Common myeloid progenitor, CD34-positive (primary cell): ENCODE measurements around the gene EFNA5.
"Not testable (repeated sequence)": the region's sequence is repeated elsewhere in the genome, so short reads cannot be mapped to it uniquely, and the experiment has no call there.

Experiments
- CTCF ChIA-PET: fragments of 350-600 bp; sonication (Branson Sonifier 250); formaldehyde crosslinking; loops from one replicate; lab custom pipeline; 2021; ENCODE audit warnings: antibody characterized with exemption; lab: Charles Lee
- POLR2A ChIA-PET: fragments of 350-600 bp; sonication (Branson Sonifier 250); formaldehyde crosslinking; loops from one replicate; lab custom pipeline; 2021; ENCODE audit warnings: antibody characterized with exemption; lab: Charles Lee
- DNase-seq, 3 donors: peaks; one replicate each; pipeline versions ENCODE4 v3.0.0 to v3.0.0-alpha.2; 2013
- H3K27ac ChIP-seq, 2 experiments: 1 replicate in 1 of 2; 2 replicates in 1 of 2; pipeline ENCODE4 v1.7.0; 2013; ENCODE audit warnings: inconsistent platforms in 2 of 2, low read length in 2 of 2, mild to moderate bottlenecking in 2 of 2, low read depth in 1 of 2, moderate library complexity in 1 of 2; ENCODE audit not compliant: severe bottlenecking in 2 of 2, insufficient read depth in 1 of 2, poor library complexity in 1 of 2
- H3K27me3 ChIP-seq, 5 experiments: replicated peaks in 2 of 5; 1 replicate in 3 of 5; 2 replicates in 2 of 5; pipeline versions ENCODE4 v1.6.1 to v1.7.0; 2013; ENCODE audit warnings: low read length in 4 of 5, mild to moderate bottlenecking in 2 of 5, moderate library complexity in 2 of 5, inconsistent platforms in 1 of 5; ENCODE audit not compliant: insufficient read depth in 5 of 5, control insufficient read depth in 4 of 5
- H3K36me3 ChIP-seq, 4 experiments: 1 replicate in 2 of 4; 2 replicates in 2 of 4; pipeline versions ENCODE4 v1.6.1 to v1.7.0; 2013; ENCODE audit warnings: low read length in 3 of 4, control low read depth in 1 of 4, mild to moderate bottlenecking in 1 of 4; ENCODE audit not compliant: control insufficient read depth in 4 of 4, insufficient read depth in 4 of 4
- H3K4me1 ChIP-seq, 4 experiments: 1 replicate in 3 of 4; 2 replicates in 1 of 4; pipeline versions ENCODE4 v1.6.1 to v1.7.1; 2013; ENCODE audit warnings: low read length in 3 of 4, mild to moderate bottlenecking in 3 of 4, control low read depth in 1 of 4, inconsistent platforms in 1 of 4, moderate library complexity in 1 of 4; ENCODE audit not compliant: control insufficient read depth in 4 of 4, insufficient read depth in 4 of 4; ENCODE audit errors: control extremely low read depth in 1 of 4
- H3K4me3 ChIP-seq, 7 experiments: 1 replicate in 4 of 7; 2 replicates in 3 of 7; pipeline versions ENCODE4 v1.5.1 to v1.7.0; 2013; ENCODE audit warnings: mild to moderate bottlenecking in 7 of 7, low read length in 6 of 7, moderate library complexity in 6 of 7, inconsistent platforms in 2 of 7, low read depth in 2 of 7, control low read depth in 1 of 7; ENCODE audit not compliant: insufficient read depth in 4 of 7, control insufficient read depth in 1 of 7; ENCODE audit errors: extremely low read depth in 1 of 7
- H3K9me3 ChIP-seq, 5 experiments: 1 replicate in 4 of 5; 2 replicates in 1 of 5; pipeline versions ENCODE4 v1.6.1 to v1.7.1; 2013; ENCODE audit warnings: low read length in 4 of 5, mild to moderate bottlenecking in 2 of 5, inconsistent platforms in 1 of 5, low read depth in 1 of 5, moderate library complexity in 1 of 5; ENCODE audit not compliant: control insufficient read depth in 4 of 5, insufficient read depth in 2 of 5; ENCODE audit errors: control extremely low read depth in 1 of 5
- WGBS: methylation state at CpG from one replicate; pipeline ENCODE4 v1.1.5; 2013; ENCODE audit not compliant: insufficient coverage; 5-methylcytosine and 5-hydroxymethylcytosine counted together

The EFNA5 gene

GRCh38 chr5:107499237-107499636 is 171.5 kb downstream of the EFNA5 start:
- ChIA-PET POLR2A (no interaction called here), CTCF (no interaction called here)
- no CpG with 5 or more reads among the region's 1 CpG for WGBS

DNA sequence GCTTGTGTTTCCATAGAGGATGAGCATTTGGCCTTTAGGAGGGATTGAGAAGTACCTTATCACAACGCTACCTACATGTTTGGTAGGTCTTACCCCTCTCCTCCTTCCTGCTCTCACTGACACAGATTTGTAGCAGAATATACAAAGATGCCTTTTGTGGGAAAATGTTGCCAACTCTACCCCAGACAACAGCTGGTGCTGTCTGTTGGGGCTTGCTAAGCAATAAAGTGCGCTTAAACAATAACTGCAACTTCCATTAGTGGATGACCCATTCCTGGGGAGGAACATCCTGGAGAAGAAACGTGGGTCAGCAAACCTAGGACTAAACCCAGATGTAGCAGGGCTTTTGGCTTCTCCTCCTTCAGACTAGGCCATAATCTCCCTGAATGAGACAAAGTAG is 174.3 kb downstream of the EFNA5 start:
- H3K9me3 ChIP-seq, result no peaks in the 10 kb centered on the region
- H3K27me3 ChIP-seq, result no peaks in the 10 kb centered on the region
- DNase-seq, result no peak
- H3K27ac ChIP-seq, result no peak overlapping the region
- ChIA-PET CTCF (no interaction called here), POLR2A (no interaction called here)
- no peak overlapping the region for H3K4me3 ChIP-seq
- H3K4me1 ChIP-seq, result no peaks in the 10 kb centered on the region
- H3K36me3 ChIP-seq, result no peaks in the 10 kb centered on the region
- 100% methylated on average over 2 of the region's 3 CpGs for WGBS

More at GRCh38 chr5:107499237-107499636, 171.5 kb downstream of the EFNA5 start:
- no peaks in the 10 kb centered on the region for H3K36me3 ChIP-seq
- DNase-seq, result no peak
- H3K4me1 ChIP-seq, result no peaks in the 10 kb centered on the region
- no peak overlapping the region for H3K4me3 ChIP-seq
- H3K9me3 ChIP-seq, result no peaks in the 10 kb centered on the region
- no peak overlapping the region for H3K27ac ChIP-seq
- peaks cover 0 to 2% (median 0%) of the 10 kb centered on the region in 5 experiments for H3K27me3 ChIP-seq

- POLR2A ChIA-PET, H3K36me3 ChIP-seq, DNase-seq, H3K27me3 ChIP-seq, H3K27ac ChIP-seq, H3K9me3 ChIP-seq, H3K4me1 ChIP-seq, H3K4me3 ChIP-seq: not testable (repeated sequence)
- CTCF ChIA-PET, result interaction anchor here (0.9 to 1.1 kb wide), 2 partner anchors 10 to 17 kb away, joined by 3 read pairs; no protein-coding TSS in a partner anchor
- WGBS, result 95% methylated on average over 23 of the region's 25 CpGs
Observed at GRCh38 chr5:107494129-107494528, 176.6 kb downstream of the EFNA5 start.

- no peak for DNase-seq
- WGBS, result 49% methylated on average over 2 of the region's 2 CpGs
- Histone ChIP-seq H3K27ac (no peak overlapping the region), H3K27me3 (no peaks in the 10 kb centered on the region), H3K9me3 (no peaks in the 10 kb centered on the region), H3K4me1 (peaks cover 0 to 4% (median 0%) of the 10 kb centered on the region in 4 experiments), H3K4me3 (no peak overlapping the region), H3K36me3 (no peaks in the 10 kb centered on the region)
- POLR2A ChIA-PET, result no interaction called here
- CTCF ChIA-PET, result no interaction called here
Observed at GRCh38 chr5:107487056-107487542, 183.6 kb downstream of the EFNA5 start.

- CTCF ChIA-PET, result no interaction called here
- peak in 1 of 3 donors; percentile 17 for DNase-seq
- WGBS, result no CpG with 5 or more reads among the region's 2 CpGs
Observed at GRCh38 chr5:107486489-107486888, 184.2 kb downstream of the EFNA5 start.

GRCh38 chr5:107485184-107485583 is 185.6 kb downstream of the EFNA5 start:
- H3K27ac ChIP-seq, result no peak overlapping the region
- H3K27me3 ChIP-seq, result no peaks in the 10 kb centered on the region
- H3K4me3 ChIP-seq, result no peak overlapping the region
- H3K9me3 ChIP-seq, result no peaks in the 10 kb centered on the region
- peaks cover 0 to 4% (median 0%) of the 10 kb centered on the region in 4 experiments for H3K4me1 ChIP-seq
- DNase-seq, result no peak
- no peaks in the 10 kb centered on the region for H3K36me3 ChIP-seq
- POLR2A ChIA-PET, result no interaction called here
- CTCF ChIA-PET, result no interaction called here

More at GRCh38 chr5:107486489-107486888, 184.2 kb downstream of the EFNA5 start:
- Histone ChIP-seq H3K27me3 (no peaks in the 10 kb centered on the region), H3K27ac (no peak overlapping the region), H3K4me1 (peaks cover 0 to 4% (median 0%) of the 10 kb centered on the region in 4 experiments), H3K4me3 (no peak overlapping the region), H3K9me3 (no peaks in the 10 kb centered on the region), H3K36me3 (no peaks in the 10 kb centered on the region)
- POLR2A ChIA-PET, result no interaction called here

GRCh38 chr5:107484281-107484680 is 186.5 kb downstream of the EFNA5 start:
- no peak overlapping the region for H3K27ac ChIP-seq
- H3K4me3 ChIP-seq, result no peak overlapping the region
- 94% methylated on average over 4 of the region's 4 CpGs for WGBS
- H3K4me1 ChIP-seq, result peaks cover 0 to 4% (median 0%) of the 10 kb centered on the region in 4 experiments
- no peaks in the 10 kb centered on the region for H3K27me3 ChIP-seq
- POLR2A ChIA-PET, result no interaction called here
- no peaks in the 10 kb centered on the region for H3K36me3 ChIP-seq
- H3K9me3 ChIP-seq, result no peaks in the 10 kb centered on the region
- CTCF ChIA-PET, result no interaction called here
- DNase-seq, result no peak
